NT2/D1 (cell line): ENCODE results near the gene IL17REL.

Experiments used
- DNase-seq: peaks from one replicate; pipeline ENCODE4 v3.0.0-alpha.2; 2011; ENCODE audit warnings: low read depth, low spot score
- H3K27me3 ChIP-seq: 2 replicates; pipeline ENCODE4 v1.6.0; 2011; ENCODE audit warnings: mild to moderate bottlenecking; ENCODE audit not compliant: insufficient read length, insufficient read depth
- H3K36me3 ChIP-seq: 2 replicates; pipeline ENCODE4 v1.6.1; 2011; ENCODE audit warnings: mild to moderate bottlenecking, low read length, mixed read lengths; ENCODE audit not compliant: insufficient read depth, insufficient read length
- H3K4me1 ChIP-seq: 2 replicates; pipeline ENCODE4 v1.5.1; 2011; ENCODE audit not compliant: insufficient read depth, insufficient read length
- H3K4me3 ChIP-seq: 2 replicates; pipeline ENCODE4 v1.5.1; 2011; ENCODE audit warnings: low read depth; ENCODE audit not compliant: insufficient read length
- H3K9ac ChIP-seq: 2 replicates; pipeline ENCODE4 v1.6.0; 2011; ENCODE audit warnings: low read depth; ENCODE audit not compliant: insufficient read length
- H3K9me3 ChIP-seq: 2 replicates; pipeline ENCODE4 v1.5.1; 2011; ENCODE audit warnings: mild to moderate bottlenecking, low read length; ENCODE audit not compliant: insufficient read depth
- SUZ12 ChIP-seq: IDR thresholded peaks from 2 replicates; pipeline ENCODE4 v1.6.1; 2011; ENCODE audit not compliant: insufficient read length, insufficient read depth; ENCODE audit errors: extremely low read depth
- YY1 ChIP-seq: IDR thresholded peaks from 2 replicates; pipeline ENCODE4 v1.6.1; 2011; ENCODE audit not compliant: insufficient read length, insufficient read depth
- ZNF274 ChIP-seq: IDR thresholded peaks from 2 replicates; pipeline ENCODE4 v1.6.1; 2011; ENCODE audit warnings: mild to moderate bottlenecking, low read depth, low read length

IL17REL gene

GRCh38 chr22:50048836-50049235 is 36.3 kb upstream of the IL17REL start:
- H3K36me3 ChIP-seq = no peaks in the 10 kb centered on the region
- no peak for TF ChIP-seq ZNF274
- TF ChIP-seq YY1 = no peak
- no peak for TF ChIP-seq SUZ12
- H3K9me3 ChIP-seq = no peaks in the 10 kb centered on the region
- H3K4me3 ChIP-seq = no peak overlapping the region
- no peaks in the 10 kb centered on the region for H3K4me1 ChIP-seq
- H3K27me3 ChIP-seq = no peaks in the 10 kb centered on the region
- H3K9ac ChIP-seq = no peak overlapping the region
- DNase-seq = no peak

GRCh38 chr22:50048061-50048765 is 35.6 kb upstream of the IL17REL start:
- Histone ChIP-seq H3K9ac (no peak overlapping the region), H3K27me3 (no peaks in the 10 kb centered on the region), H3K4me3 (no peak overlapping the region), H3K36me3 (no peaks in the 10 kb centered on the region), H3K4me1 (no peaks in the 10 kb centered on the region), H3K9me3 (no peaks in the 10 kb centered on the region)
- TF ChIP-seq SUZ12 (no peak), YY1 (no peak), ZNF274 (no peak)
- no peak for DNase-seq

GRCh38 chr22:50047346-50047745 is 34.8 kb upstream of the IL17REL start:
- no peak for DNase-seq
- H3K36me3 ChIP-seq = no peaks in the 10 kb centered on the region
- H3K27me3 ChIP-seq = no peaks in the 10 kb centered on the region
- H3K9ac ChIP-seq = no peak overlapping the region
- H3K4me3 ChIP-seq = no peak overlapping the region
- H3K4me1 ChIP-seq = no peaks in the 10 kb centered on the region
- no peaks in the 10 kb centered on the region for H3K9me3 ChIP-seq
- TF ChIP-seq SUZ12 (no peak), ZNF274 (no peak), YY1 (no peak)

GRCh38 chr22:50046481-50047245 is 34.1 kb upstream of the IL17REL start:
- no peak for DNase-seq
- TF ChIP-seq ZNF274 (no peak), YY1 (no peak), SUZ12 (no peak)
- Histone ChIP-seq H3K4me1 (no peaks in the 10 kb centered on the region), H3K9ac (no peak overlapping the region), H3K27me3 (no peaks in the 10 kb centered on the region), H3K9me3 (no peaks in the 10 kb centered on the region), H3K36me3 (no peaks in the 10 kb centered on the region), H3K4me3 (no peak overlapping the region)

- Histone ChIP-seq H3K36me3 (no peaks in the 10 kb centered on the region), H3K27me3 (no peaks in the 10 kb centered on the region), H3K9me3 (no peaks in the 10 kb centered on the region), H3K4me1 (no peaks in the 10 kb centered on the region), H3K9ac (no peak overlapping the region), H3K4me3 (no peak overlapping the region)
- no peak for DNase-seq
- no peak for TF ChIP-seq ZNF274
- TF ChIP-seq SUZ12 = no peak
- TF ChIP-seq YY1 = no peak
Measured at GRCh38 chr22:50046019-50046415, 33.5 kb upstream of the IL17REL start.

- H3K9ac ChIP-seq = no peak overlapping the region
- TF ChIP-seq YY1 (no peak), SUZ12 (no peak), ZNF274 (no peak)
- no peaks in the 10 kb centered on the region for H3K36me3 ChIP-seq
- no peak for DNase-seq
- no peaks in the 10 kb centered on the region for H3K27me3 ChIP-seq
- no peak overlapping the region for H3K4me3 ChIP-seq
- no peaks in the 10 kb centered on the region for H3K4me1 ChIP-seq
- no peaks in the 10 kb centered on the region for H3K9me3 ChIP-seq
Measured at GRCh38 chr22:50045211-50046018, 32.9 kb upstream of the IL17REL start.

GRCh38 chr22:50044485-50045118 is 32.0 kb upstream of the IL17REL start:
- no peak for DNase-seq
- H3K9me3 ChIP-seq = no peaks in the 10 kb centered on the region
- no peaks in the 10 kb centered on the region for H3K4me1 ChIP-seq
- no peak overlapping the region for H3K9ac ChIP-seq
- TF ChIP-seq YY1 = no peak
- H3K36me3 ChIP-seq = no peaks in the 10 kb centered on the region
- H3K4me3 ChIP-seq = no peak overlapping the region
- no peaks in the 10 kb centered on the region for H3K27me3 ChIP-seq
